GM12878 (cell line): ENCODE data around the gene IL4I1. TPM values are rescaled to one million over a fixed set of nuclear protein-coding genes. Genes with fewer than 3 reads are reported as not detected.

Experiments used
- ATF7 ChIP-seq: fragments of 450-650 bp; IDR thresholded peaks from 2 replicates; pipeline ENCODE4 v1.6.1; 2016; ENCODE audit warnings: low read depth, mild to moderate bottlenecking
- ETV6 ChIP-seq, 2 experiments: fragments of 450-650 bp in 1 of 2; IDR thresholded peaks in 1 of 2; conservative IDR thresholded peaks in 1 of 2; 2 replicates each; pipeline ENCODE4 v1.6.1; 2014; ENCODE audit warnings: antibody characterized with exemption in 1 of 2, borderline replicate concordance in 1 of 2, low read depth in 1 of 2, mild to moderate bottlenecking in 1 of 2, moderate library complexity in 1 of 2
- FOS ChIP-seq: IDR thresholded peaks from 3 replicates; pipeline ENCODE4 v1.6.1; 2011; ENCODE audit warnings: borderline replicate concordance; ENCODE audit not compliant: insufficient read length; ENCODE audit errors: extremely low read depth
- GABPA ChIP-seq: IDR thresholded peaks from 2 replicates; pipeline ENCODE4 v1.6.1; 2014; ENCODE audit warnings: antibody characterized with exemption, low read depth, mild to moderate bottlenecking, inconsistent platforms
- HDAC2 ChIP-seq: fragments of 200-600 bp; sonication (generic); IDR thresholded peaks from 2 replicates; pipeline ENCODE4 v1.6.1; 2017
- IKZF1 ChIP-seq: fragments of 450-650 bp; conservative IDR thresholded peaks from 2 replicates; pipeline ENCODE4 v1.6.1; 2017; ENCODE audit warnings: antibody characterized with exemption, mild to moderate bottlenecking
- JUNB ChIP-seq: IDR thresholded peaks from 2 replicates; pipeline ENCODE4 v1.6.1; 2016; ENCODE audit warnings: antibody characterized with exemption, mild to moderate bottlenecking
- JUND ChIP-seq: IDR thresholded peaks from 2 replicates; pipeline ENCODE4 v1.6.1; 2012; ENCODE audit warnings: low read depth, mild to moderate bottlenecking, low read length, improper control_type of control experiment, moderate library complexity
- KLF5 ChIP-seq: fragments of 450-650 bp; IDR thresholded peaks from 2 replicates; pipeline ENCODE4 v1.6.1; 2014; ENCODE audit warnings: mild to moderate bottlenecking; ENCODE audit not compliant: partially characterized antibody
- LARP7 ChIP-seq: fragments of 450-650 bp; IDR thresholded peaks from 2 replicates; pipeline ENCODE4 v1.6.1; 2017; ENCODE audit warnings: mild to moderate bottlenecking
- MEF2B ChIP-seq: fragments of 450-650 bp; IDR thresholded peaks from 2 replicates; pipeline ENCODE4 v1.6.1; 2018; ENCODE audit warnings: mild to moderate bottlenecking, moderate library complexity; ENCODE audit not compliant: partially characterized antibody, poor library complexity, severe bottlenecking
- NFIC ChIP-seq: IDR thresholded peaks from 2 replicates; pipeline ENCODE4 v1.6.1; 2012; ENCODE audit warnings: low read depth, mild to moderate bottlenecking, inconsistent platforms, low read length, moderate library complexity
- NR2F1 ChIP-seq: fragments of 450-650 bp; conservative IDR thresholded peaks from 2 replicates; pipeline ENCODE4 v1.6.1; 2017; ENCODE audit warnings: mild to moderate bottlenecking
- PAX5 ChIP-seq: IDR thresholded peaks from 2 replicates; pipeline ENCODE4 v1.6.1; 2011; ENCODE audit warnings: low read depth, low read length, borderline replicate concordance
- POLR2A ChIP-seq: IDR thresholded peaks from 2 replicates; pipeline ENCODE4 v1.6.1; 2011; ENCODE audit warnings: low read depth, mild to moderate bottlenecking, low read length
- RAD21 ChIP-seq: IDR thresholded peaks from 2 replicates; pipeline ENCODE4 v1.6.1; 2011; ENCODE audit warnings: mild to moderate bottlenecking, low read depth, low read length, moderate library complexity; ENCODE audit not compliant: insufficient read depth
- SIN3A ChIP-seq: IDR thresholded peaks from 2 replicates; pipeline ENCODE4 v1.6.1; 2012; ENCODE audit warnings: low read depth, low read length, improper control_type of control experiment
- SPI1 ChIP-seq: IDR thresholded peaks from 2 replicates; pipeline ENCODE4 v1.6.1; 2011; ENCODE audit warnings: low read depth, mild to moderate bottlenecking, low read length, moderate library complexity, borderline replicate concordance; ENCODE audit not compliant: insufficient read depth
- SREBF2 ChIP-seq: IDR thresholded peaks from 2 replicates; pipeline ENCODE4 v1.6.1; 2012; ENCODE audit warnings: mild to moderate bottlenecking, low read length
- STAT1 ChIP-seq: fragments of 450-650 bp; conservative IDR thresholded peaks from 2 replicates; pipeline ENCODE4 v1.6.1; 2014; ENCODE audit warnings: antibody characterized with exemption, mild to moderate bottlenecking
- TAF1 ChIP-seq: IDR thresholded peaks from 2 replicates; pipeline ENCODE4 v1.6.1; 2011; ENCODE audit warnings: mild to moderate bottlenecking, low read depth, low read length, borderline replicate concordance
- ZNF207 ChIP-seq: fragments of 450-650 bp; IDR thresholded peaks from 2 replicates; pipeline ENCODE4 v1.6.1; 2014; ENCODE audit warnings: antibody characterized with exemption, mild to moderate bottlenecking, borderline replicate concordance
- ZNF384 ChIP-seq: IDR thresholded peaks from 2 replicates; pipeline ENCODE4 v1.6.1; 2012; ENCODE audit warnings: low read depth, mild to moderate bottlenecking, low read length, improper control_type of control experiment, borderline replicate concordance
- polyA plus RNA-seq, 11 experiments: library from polyadenylated mRNA; depleted of rRNA in 4 of 11; unstranded in 6 of 11; stranded (reverse) in 5 of 11; fragments of >200 nt; fragmentation: Nextera tagmentation in 4 of 11; fragmentation: Illumina TruSeq in 1 of 11; extraction: Ambion mirVana in 4 of 11; extraction: Trizol in 1 of 11; gene quantifications; 1 replicate in 1 of 11; 2 replicates in 10 of 11; pipeline versions ENCODE4 v1.2.1 to v1.2.3, GENCODE V29; 2011 to 2016; ENCODE audit warnings: inconsistent platforms in 2 of 11, missing spikeins in 2 of 11, low read depth in 1 of 11
- total RNA-seq, 4 experiments: library from RNA; depleted of rRNA in 3 of 4; stranded (reverse); fragments of >200 nt in 3 of 4; fragmentation: Illumina TruSeq in 1 of 4; extraction: Trizol in 1 of 4; gene quantifications; 2 replicates each; pipeline versions ENCODE4 v1.2.1 to v1.2.3, GENCODE V29; 2013 to 2021
- TF ChIP-seq, protein P1 (sequence below): fragments of 450-650 bp; formaldehyde crosslinking; IDR thresholded peaks from 2 replicates; pipeline ENCODE4 v1.4.0; 2020; ENCODE audit warnings: mild to moderate bottlenecking, moderate library complexity
- TF ChIP-seq, protein P2 (sequence below): fragments of 450-650 bp; IDR thresholded peaks from 2 replicates; pipeline ENCODE4 v1.6.1; 2017; ENCODE audit warnings: low read depth, mild to moderate bottlenecking, moderate library complexity

IL4I1 gene
- total and polyA plus RNA-seq, 10 of the 15 experiments (the other 5 are each of a cell fraction or from before 2014, with no cell fraction given) = 0.62 to 83.8 (median 42.8) TPM

DNA sequence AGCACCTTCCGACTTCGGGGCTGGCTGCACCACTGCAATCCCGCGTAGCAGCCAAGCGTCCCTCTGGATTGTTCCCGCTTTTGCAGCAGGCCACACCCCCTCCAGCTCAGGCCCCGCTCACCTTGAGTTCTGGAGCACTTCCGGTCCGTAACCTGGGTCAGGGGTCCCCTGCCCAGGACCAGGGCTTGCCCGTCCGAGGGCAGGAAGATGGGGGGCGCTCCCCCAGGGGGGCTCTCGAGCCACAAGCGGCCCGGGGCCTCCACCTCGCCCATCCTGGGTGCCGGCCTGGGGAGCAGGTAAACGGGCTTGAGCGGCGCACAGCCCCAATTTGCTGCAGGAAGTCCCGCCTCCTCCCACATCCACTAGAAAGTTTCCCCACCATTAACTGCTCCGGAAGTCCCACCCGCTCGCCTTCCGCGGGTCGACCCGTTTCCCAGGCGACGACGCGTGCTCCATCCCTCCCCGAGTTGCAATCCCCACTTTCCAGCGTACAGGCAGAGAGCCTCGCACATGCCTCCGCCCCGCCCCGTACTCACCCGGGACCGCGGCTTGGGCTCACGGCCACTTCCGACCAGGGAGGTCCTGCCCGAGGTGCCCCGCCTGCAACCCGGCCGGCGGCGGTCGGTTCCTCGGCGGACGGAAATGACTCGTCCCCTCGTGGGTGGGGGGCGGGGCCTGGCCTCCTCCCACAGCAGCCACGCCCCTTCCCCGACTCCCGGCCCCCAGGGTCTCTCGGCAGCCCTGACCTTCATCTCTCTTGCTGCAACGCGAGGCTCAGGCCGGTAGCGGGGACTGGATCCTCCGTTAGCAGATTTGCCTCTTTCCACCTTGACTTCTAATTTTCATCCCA is 29.5 kb downstream of the IL4I1 start, which contains the start of gene PNKP (continued):
- TF ChIP-seq, protein P1, sequence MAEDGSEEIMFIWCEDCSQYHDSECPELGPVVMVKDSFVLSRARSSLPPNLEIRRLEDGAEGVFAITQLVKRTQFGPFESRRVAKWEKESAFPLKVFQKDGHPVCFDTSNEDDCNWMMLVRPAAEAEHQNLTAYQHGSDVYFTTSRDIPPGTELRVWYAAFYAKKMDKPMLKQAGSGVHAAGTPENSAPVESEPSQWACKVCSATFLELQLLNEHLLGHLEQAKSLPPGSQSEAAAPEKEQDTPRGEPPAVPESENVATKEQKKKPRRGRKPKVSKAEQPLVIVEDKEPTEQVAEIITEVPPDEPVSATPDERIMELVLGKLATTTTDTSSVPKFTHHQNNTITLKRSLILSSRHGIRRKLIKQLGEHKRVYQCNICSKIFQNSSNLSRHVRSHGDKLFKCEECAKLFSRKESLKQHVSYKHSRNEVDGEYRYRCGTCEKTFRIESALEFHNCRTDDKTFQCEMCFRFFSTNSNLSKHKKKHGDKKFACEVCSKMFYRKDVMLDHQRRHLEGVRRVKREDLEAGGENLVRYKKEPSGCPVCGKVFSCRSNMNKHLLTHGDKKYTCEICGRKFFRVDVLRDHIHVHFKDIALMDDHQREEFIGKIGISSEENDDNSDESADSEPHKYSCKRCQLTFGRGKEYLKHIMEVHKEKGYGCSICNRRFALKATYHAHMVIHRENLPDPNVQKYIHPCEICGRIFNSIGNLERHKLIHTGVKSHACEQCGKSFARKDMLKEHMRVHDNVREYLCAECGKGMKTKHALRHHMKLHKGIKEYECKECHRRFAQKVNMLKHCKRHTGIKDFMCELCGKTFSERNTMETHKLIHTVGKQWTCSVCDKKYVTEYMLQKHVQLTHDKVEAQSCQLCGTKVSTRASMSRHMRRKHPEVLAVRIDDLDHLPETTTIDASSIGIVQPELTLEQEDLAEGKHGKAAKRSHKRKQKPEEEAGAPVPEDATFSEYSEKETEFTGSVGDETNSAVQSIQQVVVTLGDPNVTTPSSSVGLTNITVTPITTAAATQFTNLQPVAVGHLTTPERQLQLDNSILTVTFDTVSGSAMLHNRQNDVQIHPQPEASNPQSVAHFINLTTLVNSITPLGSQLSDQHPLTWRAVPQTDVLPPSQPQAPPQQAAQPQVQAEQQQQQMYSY (CRISPR knock-in tag) = no peak
- TF ChIP-seq MEF2B (peak; percentile 52), SPI1 (peak; percentile 31; the same call in 1 of the 2 replicates), ZNF207 (peak; percentile 54; the same call in 1 of the 2 replicates), HDAC2 (no peak), ETV6 (conservative IDR thresholded peaks at IDR 0.05 in 1 of 2, IDR thresholded peaks at IDR 0.05 in 1 of 2; ENCODE audit: borderline replicate concordance in 1 of 2, low read depth in 1 of 2) (no peak), PAX5 (peak; percentile 5; the same call in 1 of the 2 replicates), RAD21 (no peak), IKZF1 (peak; percentile 91), STAT1 (no peak), SIN3A (peak; percentile 77; the same call in 1 of the 2 replicates), JUNB (no peak), LARP7 (peak; percentile 80; the same call in 1 of the 2 replicates), NFIC (no peak), TAF1 (peak; percentile 70; the same call in 1 of the 2 replicates), JUND (0 out of 2 replicates have a peak, but pooled peaks have one; percentile 35), ATF7 (0 out of 2 replicates have a peak, but pooled peaks have one; percentile 8), SREBF2 (no peak), FOS (no peak), KLF5 (peak; percentile 11), NR2F1 (peak; percentile 59), GABPA (peak; percentile 95), ZNF384 (no peak), POLR2A (peak; percentile 96)
- TF ChIP-seq, protein P2, sequence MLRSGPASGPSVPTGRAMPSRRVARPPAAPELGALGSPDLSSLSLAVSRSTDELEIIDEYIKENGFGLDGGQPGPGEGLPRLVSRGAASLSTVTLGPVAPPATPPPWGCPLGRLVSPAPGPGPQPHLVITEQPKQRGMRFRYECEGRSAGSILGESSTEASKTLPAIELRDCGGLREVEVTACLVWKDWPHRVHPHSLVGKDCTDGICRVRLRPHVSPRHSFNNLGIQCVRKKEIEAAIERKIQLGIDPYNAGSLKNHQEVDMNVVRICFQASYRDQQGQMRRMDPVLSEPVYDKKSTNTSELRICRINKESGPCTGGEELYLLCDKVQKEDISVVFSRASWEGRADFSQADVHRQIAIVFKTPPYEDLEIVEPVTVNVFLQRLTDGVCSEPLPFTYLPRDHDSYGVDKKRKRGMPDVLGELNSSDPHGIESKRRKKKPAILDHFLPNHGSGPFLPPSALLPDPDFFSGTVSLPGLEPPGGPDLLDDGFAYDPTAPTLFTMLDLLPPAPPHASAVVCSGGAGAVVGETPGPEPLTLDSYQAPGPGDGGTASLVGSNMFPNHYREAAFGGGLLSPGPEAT = peak; percentile 90
